Stimulated activated naive CD8-positive, alpha-beta T cell treated with anti-CD3 and anti-CD28 coated beads, Interleukin-15, Interleukin-2, amounts not matched to agents 100 U/mL and 50 U/mL, for 24 hours (primary cell): Measurements from ENCODE around the gene HIC2.
"Not testable (repeated sequence)": the region's sequence is repeated elsewhere in the genome, so short reads cannot be mapped to it uniquely, and the experiment has no call there.

ENCODE experiments used
- ATAC-seq: fragments of 150-1000 bp; cut with Tn5 transposase; one replicate; pipeline ENCODE4 v1.10.0; 2021
- DNase-seq: peaks from one replicate; pipeline ENCODE4 v3.0.0; 2021

The HIC2 gene

DNA sequence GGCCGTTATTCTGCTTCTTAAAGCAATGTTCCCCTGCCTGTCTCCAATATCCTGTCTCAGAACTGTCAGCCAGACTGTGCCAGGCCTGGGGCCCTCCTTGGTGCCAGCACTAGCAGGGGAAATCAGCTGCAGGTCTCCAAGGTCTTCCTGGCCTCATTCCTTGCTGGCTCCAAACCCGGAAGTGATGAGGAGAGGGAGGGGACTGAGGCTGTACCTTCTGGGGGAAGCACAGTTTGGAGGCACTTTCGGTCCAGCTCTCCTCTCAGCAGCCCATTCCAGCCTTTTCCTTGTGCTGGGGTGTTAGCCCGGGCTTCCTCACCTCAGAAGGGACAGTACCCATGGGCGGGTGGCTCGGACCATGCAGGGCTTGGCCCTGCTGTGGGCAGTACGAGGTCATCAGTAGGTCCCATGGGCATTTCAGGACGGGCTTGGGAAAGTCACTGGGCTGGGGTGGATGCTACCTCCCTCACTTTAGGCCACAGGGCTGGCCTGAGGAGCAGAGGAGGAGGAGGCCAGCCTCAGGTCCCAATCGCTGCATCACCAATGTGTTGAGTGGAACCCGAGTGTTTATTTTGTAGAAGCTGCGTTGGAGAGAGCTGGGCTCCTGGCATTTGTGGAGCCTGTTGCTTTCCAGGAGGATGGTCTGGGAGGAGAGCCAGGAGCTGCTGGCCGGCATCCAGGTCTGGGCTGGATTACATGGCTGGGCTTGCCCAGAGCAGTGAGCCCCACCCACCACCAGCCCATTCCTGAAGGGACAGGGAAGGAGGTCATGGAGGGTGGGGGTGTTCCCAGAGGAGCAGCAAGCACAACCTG lies 19.0 kb downstream of the HIC2 start:
- DNase-seq, ATAC-seq: not testable (repeated sequence)

DNA sequence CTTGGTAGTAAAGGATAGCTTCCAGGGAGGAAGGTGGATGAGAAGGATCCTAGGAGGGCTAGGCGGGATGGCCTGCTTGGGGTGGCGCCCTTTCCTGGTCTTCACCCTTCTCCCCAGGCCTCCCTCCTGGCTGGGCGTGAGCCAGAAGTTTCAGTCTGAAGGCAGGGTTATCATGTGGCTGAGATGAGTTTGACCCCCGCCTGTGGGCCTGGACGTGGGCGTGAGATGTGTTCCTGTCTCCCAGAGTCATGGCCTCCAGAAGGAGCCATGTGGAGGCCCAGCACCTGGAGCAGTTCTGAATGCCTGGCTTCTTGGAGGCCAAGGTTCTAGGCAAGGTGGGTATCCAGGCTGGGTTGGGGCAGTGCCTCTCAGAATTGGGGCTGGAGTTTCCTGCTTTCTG lies 20.8 kb downstream of the HIC2 start:
- DNase-seq = not testable (repeated sequence)

DNA sequence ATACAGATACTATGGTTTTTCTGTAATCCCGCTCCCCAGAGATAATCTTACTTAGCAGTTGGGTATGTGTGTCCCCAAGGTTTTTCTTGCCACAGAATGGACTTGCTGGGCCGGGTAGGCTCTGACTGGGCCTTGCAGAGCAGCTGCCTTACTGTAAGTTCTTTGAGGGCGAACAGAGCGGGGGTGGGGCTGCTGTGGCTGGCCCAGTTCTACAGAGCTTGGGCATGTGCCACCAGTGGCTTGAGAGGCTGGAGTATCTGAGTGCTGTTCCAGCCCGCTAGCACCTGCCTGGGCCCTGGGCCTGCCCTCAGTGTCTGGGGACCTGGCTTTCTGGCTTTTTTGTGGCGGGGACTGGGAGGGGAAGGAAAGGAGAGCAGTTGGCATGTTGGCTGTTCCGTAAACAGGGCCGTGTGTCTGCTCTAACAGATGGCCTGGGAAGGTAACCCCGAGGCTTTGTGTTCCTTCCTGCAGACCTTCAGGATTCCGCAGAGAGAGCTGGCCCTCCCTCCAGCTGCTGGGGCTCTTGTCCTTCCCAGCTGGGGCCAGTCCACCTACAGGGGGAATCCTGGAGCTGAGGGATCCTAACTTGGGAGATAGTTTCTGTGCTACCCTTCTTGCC lies 23.0 kb downstream of the HIC2 start:
- DNase-seq, ATAC-seq: not testable (repeated sequence)

More for the DNA sequence above, 20.8 kb downstream of the HIC2 start:
- not testable (repeated sequence) for ATAC-seq

DNA sequence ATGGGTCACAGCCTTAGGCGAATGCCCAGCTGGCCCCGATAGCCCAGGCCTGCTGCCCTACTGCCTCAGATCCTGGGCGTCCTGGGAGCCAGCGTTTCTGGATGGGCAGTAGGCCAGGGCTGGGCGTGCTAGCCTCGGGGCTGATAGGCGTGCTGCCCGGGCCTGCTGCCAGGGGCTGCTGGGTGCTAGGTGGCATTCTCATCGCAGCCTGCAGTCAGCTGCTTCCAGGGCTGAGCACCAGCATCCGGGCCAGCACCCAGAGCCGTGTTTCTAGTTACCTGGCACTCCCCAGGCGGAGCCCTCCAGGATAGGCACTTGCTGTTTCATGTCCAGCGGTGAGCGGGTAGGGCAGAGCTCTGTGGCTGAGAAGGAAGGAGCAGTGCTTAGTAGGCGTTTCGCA lies 23.5 kb downstream of the HIC2 start:
- not testable (repeated sequence) for ATAC-seq, DNase-seq

DNA sequence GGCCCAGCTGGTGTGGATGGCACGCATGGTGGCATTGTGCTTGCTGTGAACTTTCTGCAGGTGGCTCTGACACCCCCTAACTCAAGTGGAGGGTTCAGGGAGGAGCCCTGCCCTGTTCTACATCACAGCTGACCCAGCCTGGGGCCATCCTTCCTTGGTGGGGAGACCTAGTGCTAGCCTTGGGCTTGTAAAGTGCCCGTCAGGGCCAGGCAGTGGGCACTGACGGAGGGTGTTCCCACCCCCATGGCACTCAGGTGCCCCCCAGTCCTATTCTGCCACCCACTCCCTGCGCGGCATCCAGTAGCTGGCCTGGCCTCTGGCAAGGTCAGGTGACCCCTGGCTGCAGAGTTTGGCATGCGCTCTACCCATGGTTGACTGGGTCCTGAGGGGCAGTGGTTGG lies 24.0 kb downstream of the HIC2 start:
- not testable (repeated sequence) for DNase-seq, ATAC-seq

DNA sequence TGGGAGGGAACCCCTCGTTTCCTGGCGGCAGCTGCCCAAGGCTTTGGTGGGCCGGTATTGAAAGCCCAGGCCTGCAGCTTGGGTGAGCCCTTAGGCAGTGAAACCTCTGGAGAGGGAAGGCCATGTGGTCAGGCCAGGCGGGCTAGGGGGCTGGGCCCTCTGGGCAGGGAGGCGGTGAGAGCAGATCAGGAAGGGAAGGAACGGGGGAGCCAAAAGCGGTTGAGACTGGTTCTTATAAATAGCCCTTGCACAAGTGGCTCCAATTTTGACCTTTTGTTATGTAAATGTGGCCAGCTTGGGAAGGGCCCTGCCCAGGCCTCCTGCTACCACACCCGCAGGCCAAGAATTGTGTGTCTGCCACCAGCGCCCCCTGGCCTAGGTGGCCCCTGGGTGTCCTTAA lies 25.0 kb downstream of the HIC2 start:
- DNase-seq, ATAC-seq: not testable (repeated sequence)

DNA sequence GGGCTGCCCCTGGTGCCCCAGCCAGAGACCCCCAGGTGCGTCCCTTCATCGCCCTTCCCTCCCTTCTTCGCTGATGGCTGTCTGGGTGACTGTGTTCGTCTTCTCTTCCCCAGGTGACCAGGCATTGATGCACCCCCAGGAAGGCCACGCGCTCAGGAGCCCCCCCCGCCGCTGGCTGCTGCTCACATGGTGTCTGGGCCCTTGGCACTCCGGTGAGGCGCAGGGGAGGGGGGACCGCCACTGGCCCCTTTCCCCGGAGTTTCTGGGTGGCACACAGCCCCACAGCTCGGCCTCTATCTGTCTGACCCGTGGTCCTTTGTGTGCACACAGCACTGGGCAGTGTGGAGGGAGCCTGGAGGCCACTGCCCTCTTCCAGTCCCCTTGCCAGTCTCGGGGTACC lies 25.5 kb downstream of the HIC2 start:
- ATAC-seq = not testable (repeated sequence)

DNA sequence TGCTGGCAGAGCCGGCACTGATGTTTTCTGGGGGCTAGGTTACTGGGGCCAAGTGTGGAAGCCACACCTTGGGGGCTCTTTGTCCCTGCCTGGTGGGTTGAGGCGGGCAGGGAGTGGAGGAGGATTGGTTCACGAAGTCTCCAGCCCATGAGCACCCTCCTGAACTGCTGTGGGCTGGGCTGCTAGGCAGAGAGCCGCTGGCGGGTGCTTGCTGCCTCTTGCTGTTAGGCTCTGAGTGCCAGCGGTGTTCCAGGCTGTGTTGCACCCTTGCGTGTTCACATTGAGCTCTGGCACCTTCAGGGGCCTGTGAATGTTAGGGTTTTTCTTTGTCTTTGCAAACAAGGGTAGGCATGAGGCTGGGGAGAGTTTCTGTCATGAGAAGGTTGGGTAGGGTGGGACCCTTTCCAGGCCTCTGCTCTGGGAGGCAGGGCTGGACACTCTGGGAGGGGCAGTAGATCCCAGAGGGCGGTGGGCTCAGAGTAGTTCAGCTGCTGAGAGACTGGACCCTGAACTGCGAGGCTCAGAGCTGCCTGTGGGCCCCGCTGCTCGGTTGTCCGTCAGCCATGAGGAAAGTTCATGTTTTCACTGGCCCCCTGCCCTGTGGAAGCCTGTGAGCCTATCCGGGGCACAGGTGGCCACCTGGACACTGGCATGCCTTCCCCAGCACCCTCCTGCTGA lies 26.0 kb downstream of the HIC2 start:
- DNase-seq (no peak), ATAC-seq (no peak)

More for the DNA sequence above, 25.5 kb downstream of the HIC2 start:
- DNase-seq = not testable (repeated sequence)

DNA sequence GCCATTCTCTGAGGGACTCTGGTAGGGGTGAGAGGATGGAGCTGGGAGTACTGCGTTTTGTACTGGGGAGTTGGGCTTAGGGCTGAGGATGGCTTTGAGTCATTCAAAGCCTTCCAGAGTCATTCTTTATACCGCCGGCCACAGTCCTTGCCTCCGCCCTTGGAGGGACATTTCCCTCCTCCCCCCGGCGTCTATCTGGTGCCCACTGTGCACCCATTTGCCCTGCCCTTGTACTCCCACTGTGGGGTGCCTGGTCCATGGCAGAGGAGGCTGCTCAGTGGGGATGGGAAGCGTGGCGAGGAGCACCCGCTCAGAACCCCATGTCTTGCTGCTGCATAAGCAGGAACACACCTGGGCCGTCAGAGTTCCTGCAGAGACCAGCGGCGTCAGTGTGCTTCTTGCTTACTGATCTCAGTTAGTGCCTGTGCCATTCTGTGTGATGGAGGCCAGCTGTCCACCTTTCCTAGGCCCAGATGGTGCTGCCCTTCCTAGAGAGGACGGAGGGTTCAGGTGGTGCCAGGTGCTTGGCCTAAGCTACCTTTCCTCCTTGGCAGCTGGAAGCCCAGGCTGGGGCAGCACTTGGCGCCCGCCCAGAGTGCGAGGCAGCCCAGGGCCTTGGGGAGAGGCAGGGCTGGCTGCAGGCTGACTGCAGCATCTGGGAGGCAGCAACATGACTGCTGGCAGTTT lies 26.7 kb downstream of the HIC2 start:
- DNase-seq = no peak
- no peak for ATAC-seq

DNA sequence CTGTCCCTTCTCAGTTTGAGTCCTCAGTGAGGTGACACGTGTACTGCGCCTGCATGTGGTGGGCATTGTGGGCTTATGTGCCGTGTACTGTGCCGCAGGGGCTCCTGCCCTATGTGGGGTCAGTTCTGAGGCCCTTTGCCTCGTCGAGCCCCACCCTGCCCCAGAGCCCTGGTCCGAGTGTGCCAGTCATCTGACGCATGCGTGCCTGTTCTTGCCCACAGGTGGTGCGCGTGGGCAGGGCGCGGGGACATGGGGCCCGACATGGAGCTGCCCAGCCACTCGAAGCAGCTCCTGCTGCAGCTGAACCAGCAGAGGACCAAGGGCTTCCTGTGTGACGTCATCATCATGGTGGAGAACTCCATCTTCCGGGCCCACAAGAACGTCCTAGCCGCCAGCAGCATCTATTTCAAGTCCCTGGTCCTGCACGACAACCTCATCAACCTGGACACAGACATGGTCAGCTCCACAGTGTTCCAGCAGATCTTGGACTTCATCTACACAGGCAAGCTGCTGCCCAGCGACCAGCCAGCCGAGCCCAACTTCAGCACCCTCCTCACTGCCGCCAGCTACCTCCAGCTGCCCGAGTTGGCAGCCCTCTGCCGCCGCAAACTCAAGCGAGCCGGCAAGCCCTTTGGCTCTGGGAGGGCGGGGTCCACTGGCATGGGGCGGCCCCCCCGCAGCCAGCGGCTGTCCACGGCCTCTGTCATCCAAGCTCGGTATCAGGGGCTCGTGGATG lies 27.7 kb downstream of the HIC2 start:
- ATAC-seq = no peak
- DNase-seq = no peak

DNA sequence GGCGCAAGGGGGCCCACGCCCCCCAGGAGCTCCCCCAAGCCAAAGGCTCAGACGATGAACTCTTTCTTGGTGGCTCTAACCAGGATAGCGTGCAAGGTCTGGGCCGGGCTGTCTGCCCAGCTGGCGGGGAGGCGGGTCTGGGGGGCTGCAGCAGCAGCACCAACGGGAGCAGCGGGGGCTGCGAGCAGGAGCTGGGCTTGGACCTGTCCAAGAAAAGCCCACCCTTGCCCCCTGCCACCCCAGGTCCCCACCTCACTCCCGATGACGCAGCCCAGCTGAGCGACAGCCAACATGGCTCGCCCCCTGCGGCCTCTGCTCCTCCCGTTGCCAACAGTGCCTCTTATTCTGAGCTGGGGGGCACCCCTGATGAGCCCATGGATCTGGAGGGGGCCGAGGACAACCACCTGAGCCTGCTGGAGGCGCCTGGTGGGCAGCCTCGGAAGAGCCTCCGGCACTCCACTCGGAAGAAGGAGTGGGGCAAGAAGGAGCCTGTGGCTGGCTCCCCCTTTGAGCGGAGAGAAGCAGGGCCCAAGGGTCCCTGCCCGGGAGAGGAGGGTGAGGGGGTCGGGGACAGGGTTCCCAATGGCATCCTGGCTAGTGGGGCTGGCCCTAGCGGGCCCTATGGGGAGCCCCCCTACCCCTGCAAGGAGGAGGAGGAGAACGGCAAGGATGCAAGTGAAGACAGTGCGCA lies 28.4 kb downstream of the HIC2 start:
- DNase-seq (no peak), ATAC-seq (no peak)

DNA sequence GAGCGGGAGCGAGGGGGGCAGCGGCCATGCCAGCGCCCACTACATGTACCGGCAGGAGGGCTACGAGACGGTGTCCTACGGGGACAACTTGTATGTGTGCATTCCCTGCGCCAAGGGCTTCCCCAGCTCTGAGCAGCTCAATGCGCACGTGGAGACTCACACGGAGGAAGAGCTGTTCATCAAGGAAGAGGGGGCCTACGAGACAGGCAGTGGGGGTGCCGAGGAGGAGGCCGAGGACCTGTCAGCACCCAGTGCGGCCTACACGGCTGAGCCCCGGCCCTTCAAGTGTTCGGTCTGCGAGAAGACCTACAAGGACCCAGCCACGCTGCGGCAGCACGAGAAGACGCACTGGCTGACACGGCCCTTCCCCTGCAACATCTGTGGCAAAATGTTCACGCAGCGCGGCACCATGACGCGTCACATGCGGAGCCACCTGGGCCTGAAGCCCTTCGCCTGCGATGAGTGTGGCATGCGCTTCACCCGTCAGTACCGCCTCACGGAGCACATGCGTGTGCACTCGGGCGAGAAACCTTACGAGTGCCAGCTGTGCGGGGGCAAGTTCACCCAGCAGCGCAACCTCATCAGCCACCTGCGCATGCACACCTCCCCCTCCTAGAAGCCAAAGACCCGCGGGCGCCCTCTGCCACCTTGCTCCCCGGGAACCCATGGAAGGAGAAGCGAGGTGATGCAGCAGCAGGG lies 29.1 kb downstream of the HIC2 start:
- no peak for ATAC-seq

DNA sequence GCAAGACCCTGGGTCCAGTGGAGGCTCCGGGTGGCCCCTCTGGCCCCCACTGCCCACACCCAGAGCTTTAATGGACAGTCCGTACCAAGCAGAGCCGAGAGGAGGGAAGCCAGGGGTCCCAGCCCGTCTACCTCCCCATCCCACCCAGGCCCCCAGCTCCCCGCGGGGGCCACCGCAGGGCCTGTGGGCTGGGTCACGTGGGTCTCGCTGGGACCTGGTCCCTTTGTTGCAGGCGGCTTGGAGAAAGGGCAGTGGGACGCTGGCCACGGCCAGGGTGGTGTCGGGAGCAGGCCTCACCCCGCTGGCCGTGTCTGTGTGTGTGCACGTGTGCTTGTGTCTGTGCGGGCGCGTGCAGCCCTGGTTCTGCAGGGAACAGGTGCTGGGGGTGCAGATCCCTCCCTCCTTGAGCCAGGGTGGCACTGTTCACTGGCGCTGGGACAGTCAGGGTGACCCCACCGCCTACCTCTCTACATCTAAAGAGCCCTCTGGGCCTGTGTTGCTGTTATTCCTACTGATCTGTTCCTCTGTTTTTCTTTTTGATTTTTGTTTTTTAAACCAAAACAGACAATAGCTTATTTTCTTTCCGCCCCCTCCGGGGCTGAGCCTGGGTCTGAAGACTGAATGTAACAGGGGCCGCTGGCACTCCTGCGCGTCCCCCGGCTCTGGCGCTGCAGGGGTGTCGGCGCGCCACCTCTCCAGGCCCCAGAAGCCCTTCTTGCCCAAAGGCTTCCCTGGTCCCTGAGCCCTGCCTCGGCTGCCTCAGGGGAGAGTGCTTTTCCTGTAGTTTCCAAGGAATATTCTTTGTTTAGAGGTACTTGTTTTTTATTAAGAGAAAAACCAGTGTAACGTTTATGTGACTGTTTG lies 29.9 kb downstream of the HIC2 start:
- ATAC-seq (no peak), DNase-seq (no peak)

More for the DNA sequence above, 29.1 kb downstream of the HIC2 start:
- DNase-seq = no peak

DNA sequence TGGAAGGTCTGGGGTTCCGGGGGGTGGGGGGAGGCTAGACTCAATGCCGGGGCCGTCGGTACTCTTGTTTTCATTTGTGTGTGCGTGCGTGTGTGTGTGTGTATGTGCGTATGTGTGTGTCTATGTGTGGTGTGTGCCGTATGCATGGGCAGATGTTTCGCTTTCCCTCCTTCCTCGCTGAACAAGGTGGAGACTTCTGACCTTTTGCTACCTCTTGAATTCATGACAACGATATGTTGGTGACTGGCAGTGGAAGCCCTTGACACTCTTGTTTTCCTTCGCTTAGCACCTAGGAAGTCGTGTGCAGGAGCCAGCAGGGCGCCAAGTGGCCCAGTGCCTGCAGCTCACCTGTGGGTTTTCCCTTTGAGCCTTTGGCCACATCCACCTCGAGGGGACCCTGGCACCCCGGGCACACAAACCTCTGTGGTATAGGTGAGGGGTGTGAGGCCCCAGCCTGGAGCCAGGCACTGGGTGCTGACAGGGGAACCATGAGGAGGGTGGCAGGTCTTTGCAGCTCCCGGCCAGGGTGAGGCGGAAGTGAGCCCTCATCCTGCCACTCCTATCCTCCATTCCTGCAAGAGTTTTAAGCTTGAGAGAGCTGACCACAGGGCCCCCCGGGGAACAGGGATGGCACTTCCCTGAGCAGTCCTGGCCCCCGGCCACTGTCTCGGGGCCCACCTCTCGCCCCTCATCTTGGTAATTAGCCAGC lies 30.7 kb downstream of the HIC2 start:
- ATAC-seq (no peak), DNase-seq (peak; percentile 13)

DNA sequence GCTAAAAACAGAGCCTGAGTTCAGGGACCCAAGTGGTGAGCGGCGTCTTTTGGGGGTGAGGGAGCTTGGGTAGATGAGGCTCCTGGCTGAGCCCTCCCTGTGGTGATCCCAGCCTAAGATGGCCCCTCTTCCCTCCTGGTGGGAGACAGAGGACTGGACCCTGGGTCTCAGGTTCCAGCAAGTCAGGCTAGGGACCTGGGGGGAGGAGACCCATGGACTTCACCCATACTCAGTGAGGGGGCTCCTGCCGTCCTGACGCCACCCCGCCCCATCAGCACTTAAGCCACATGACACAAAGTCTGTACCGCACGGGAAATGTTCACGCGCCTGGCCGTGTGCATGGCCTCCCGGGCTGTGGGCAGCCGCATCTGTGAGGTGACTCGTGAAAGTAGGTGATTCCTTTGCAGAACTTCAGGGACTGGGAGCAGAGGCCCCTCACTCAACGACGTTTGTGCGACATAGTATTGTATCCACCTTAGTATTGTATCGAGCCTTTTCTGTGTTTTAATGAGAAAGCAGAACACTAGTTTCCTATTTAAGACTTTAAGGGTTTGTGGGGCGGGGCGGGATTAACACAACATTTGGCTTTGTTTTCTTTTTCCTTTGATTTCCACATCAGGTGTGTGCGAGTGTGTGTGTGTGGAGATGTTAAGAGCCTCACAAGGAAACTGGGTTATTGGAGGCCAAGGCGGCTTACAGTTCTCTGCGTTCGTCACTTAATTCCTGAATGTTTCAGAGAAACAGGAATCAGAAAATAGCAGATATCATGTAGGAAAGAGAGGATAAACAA lies 31.7 kb downstream of the HIC2 start:
- no peak for ATAC-seq
- no peak for DNase-seq

DNA sequence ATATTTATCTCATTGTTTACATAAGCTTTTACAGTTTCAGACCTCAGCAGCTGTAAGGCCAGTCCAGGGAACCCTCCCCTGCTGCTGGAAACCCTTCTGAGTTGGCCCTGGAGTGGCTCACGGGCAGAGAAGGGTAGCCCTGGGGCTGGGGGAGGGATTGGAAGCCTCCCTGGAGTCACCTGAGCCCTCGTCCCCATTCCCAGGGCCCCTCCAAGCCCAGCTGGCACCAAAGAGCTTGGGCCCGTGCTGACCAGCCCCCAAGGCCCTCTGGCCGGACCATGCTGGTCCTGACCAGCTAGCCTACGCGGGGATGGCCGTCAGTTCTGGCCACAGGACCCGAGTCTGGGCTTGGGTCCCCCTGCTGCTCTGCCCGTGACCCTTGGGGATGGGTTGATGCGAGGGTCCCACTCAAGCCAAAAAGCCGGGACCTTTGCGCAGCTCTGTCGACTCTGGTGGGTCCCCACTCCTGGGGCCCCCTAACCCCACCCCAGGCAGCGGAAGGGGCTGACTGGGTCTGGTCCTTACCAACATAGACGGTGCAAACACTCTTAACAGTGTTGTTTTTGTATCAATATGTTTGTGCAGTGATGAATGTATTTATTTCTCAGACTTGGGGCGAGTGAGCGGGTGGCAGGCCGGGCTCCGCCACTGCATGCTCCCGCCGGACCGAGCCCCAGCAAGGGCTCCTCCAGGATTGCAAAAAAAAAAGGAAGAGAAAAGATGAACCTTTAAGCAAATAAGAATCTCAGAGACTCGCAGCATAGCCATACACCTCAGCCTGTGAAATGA lies 32.6 kb downstream of the HIC2 start:
- no peak for ATAC-seq
- no peak for DNase-seq

DNA sequence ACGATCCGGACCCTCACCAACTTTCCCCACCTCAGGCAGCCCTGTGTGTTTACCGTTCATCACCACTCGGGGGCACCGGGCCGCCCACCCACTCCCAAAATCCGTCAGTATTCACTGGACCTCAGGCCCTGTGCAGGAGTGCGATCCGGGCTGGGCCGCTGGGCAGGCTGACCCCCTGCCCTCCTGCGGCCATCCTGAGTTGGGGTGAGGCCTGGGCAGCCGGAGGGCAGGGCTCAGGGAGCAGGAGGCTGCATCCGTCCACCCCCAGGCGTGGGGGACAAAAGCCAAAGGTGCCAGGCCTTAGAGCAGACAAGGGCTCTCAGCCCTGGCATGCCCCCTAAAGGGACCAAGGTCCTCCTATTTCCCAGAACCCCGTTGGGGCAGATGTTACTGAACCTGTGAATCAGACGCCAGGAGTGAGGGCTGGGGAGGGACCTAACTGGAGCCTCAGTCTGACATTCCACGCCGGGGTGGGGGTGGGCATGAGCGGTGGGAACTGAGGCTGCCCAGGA lies 33.2 kb downstream of the HIC2 start:
- DNase-seq = no peak
- ATAC-seq = no peak
